KOPT-K1 (cell line): ENCODE results near the gene OSBPL10.

ENCODE experiments used
- H3K27ac ChIP-seq: fragments of 200-600 bp; sonication (generic); 2 replicates; pipeline ENCODE4 v1.5.1; 2016; ENCODE audit warnings: antibody characterized with exemption, mild to moderate bottlenecking, low read depth, low read length; ENCODE audit not compliant: poor library complexity, severe bottlenecking
- H3K36me3 ChIP-seq: fragments of 200-600 bp; sonication (generic); 2 replicates; pipeline ENCODE4 v1.5.1; 2017; ENCODE audit warnings: antibody characterized with exemption, mild to moderate bottlenecking, low read length, moderate library complexity; ENCODE audit not compliant: insufficient read depth
- H3K9me3 ChIP-seq: fragments of 200-600 bp; sonication (generic); 2 replicates; pipeline ENCODE4 v1.5.1; 2017; ENCODE audit warnings: antibody characterized with exemption, low read length, mild to moderate bottlenecking; ENCODE audit not compliant: insufficient read depth, poor library complexity, severe bottlenecking

Gene OSBPL10

GRCh38 chr3:31927811-31928210 is 53.3 kb downstream of the OSBPL10 start:
- Histone ChIP-seq H3K27ac (no peak overlapping the region), H3K9me3 (no peaks in the 10 kb centered on the region), H3K36me3 (no peaks in the 10 kb centered on the region)

- no peaks in the 10 kb centered on the region for H3K36me3 ChIP-seq
- H3K9me3 ChIP-seq = no peaks in the 10 kb centered on the region
- H3K27ac ChIP-seq = no peak overlapping the region
Measured at GRCh38 chr3:31926543-31926942, 54.5 kb downstream of the OSBPL10 start.

- no peaks in the 10 kb centered on the region for H3K36me3 ChIP-seq
- H3K27ac ChIP-seq = no peak overlapping the region
- peaks cover 7% of the 10 kb centered on the region for H3K9me3 ChIP-seq
Measured at GRCh38 chr3:31925271-31925630, 55.8 kb downstream of the OSBPL10 start.

- H3K27ac ChIP-seq = no peak overlapping the region
- H3K9me3 ChIP-seq = peaks cover 12% of the 10 kb centered on the region
- H3K36me3 ChIP-seq = no peaks in the 10 kb centered on the region
Measured at GRCh38 chr3:31924610-31925270, 56.3 kb downstream of the OSBPL10 start.

- peaks cover 22% of the 10 kb centered on the region for H3K9me3 ChIP-seq
- H3K36me3 ChIP-seq = no peaks in the 10 kb centered on the region
- no peak overlapping the region for H3K27ac ChIP-seq
Measured at GRCh38 chr3:31922962-31923361, 58.1 kb downstream of the OSBPL10 start.

GRCh38 chr3:31921837-31922236 is 59.2 kb downstream of the OSBPL10 start:
- peaks cover 22% of the 10 kb centered on the region for H3K9me3 ChIP-seq
- no peaks in the 10 kb centered on the region for H3K36me3 ChIP-seq
- no peak overlapping the region for H3K27ac ChIP-seq

GRCh38 chr3:31920310-31920709 is 60.8 kb downstream of the OSBPL10 start:
- no peak overlapping the region for H3K27ac ChIP-seq
- no peaks in the 10 kb centered on the region for H3K36me3 ChIP-seq
- peaks cover 22% of the 10 kb centered on the region for H3K9me3 ChIP-seq

- H3K36me3 ChIP-seq = no peaks in the 10 kb centered on the region
- H3K9me3 ChIP-seq = peaks cover 22% of the 10 kb centered on the region
- H3K27ac ChIP-seq = no peak overlapping the region
Measured at GRCh38 chr3:31919528-31919927, 61.5 kb downstream of the OSBPL10 start.

- Histone ChIP-seq H3K9me3 (peaks cover 22% of the 10 kb centered on the region), H3K36me3 (no peaks in the 10 kb centered on the region), H3K27ac (peak overlapping the region; percentile 60)
Measured at GRCh38 chr3:31918179-31919150, 62.6 kb downstream of the OSBPL10 start.

GRCh38 chr3:31917303-31918005 is 63.6 kb downstream of the OSBPL10 start:
- Histone ChIP-seq H3K36me3 (no peaks in the 10 kb centered on the region), H3K9me3 (peaks cover 22% of the 10 kb centered on the region), H3K27ac (peak overlapping the region; percentile 60)

- Histone ChIP-seq H3K9me3 (no peaks in the 10 kb centered on the region), H3K27ac (no peak overlapping the region), H3K36me3 (no peaks in the 10 kb centered on the region)
Measured at GRCh38 chr3:31911643-31912042, 69.4 kb downstream of the OSBPL10 start.

- no peak overlapping the region for H3K27ac ChIP-seq
- H3K36me3 ChIP-seq = no peaks in the 10 kb centered on the region
- no peaks in the 10 kb centered on the region for H3K9me3 ChIP-seq
Measured at GRCh38 chr3:31911124-31911523, 69.9 kb downstream of the OSBPL10 start.

- no peak overlapping the region for H3K27ac ChIP-seq
- no peaks in the 10 kb centered on the region for H3K36me3 ChIP-seq
- H3K9me3 ChIP-seq = no peaks in the 10 kb centered on the region
Measured at GRCh38 chr3:31909455-31909854, 71.6 kb downstream of the OSBPL10 start.

GRCh38 chr3:31908391-31909097 is 72.5 kb downstream of the OSBPL10 start:
- no peaks in the 10 kb centered on the region for H3K9me3 ChIP-seq
- H3K27ac ChIP-seq = no peak overlapping the region
- no peaks in the 10 kb centered on the region for H3K36me3 ChIP-seq

- no peaks in the 10 kb centered on the region for H3K36me3 ChIP-seq
- H3K27ac ChIP-seq = no peak overlapping the region
Measured at GRCh38 chr3:31906182-31906581, 74.9 kb downstream of the OSBPL10 start.

More at GRCh38 chr3:31906182-31906581, 74.9 kb downstream of the OSBPL10 start:
- H3K9me3 ChIP-seq = no peaks in the 10 kb centered on the region
